ENCODE results near the gene TMA7.

DNA sequence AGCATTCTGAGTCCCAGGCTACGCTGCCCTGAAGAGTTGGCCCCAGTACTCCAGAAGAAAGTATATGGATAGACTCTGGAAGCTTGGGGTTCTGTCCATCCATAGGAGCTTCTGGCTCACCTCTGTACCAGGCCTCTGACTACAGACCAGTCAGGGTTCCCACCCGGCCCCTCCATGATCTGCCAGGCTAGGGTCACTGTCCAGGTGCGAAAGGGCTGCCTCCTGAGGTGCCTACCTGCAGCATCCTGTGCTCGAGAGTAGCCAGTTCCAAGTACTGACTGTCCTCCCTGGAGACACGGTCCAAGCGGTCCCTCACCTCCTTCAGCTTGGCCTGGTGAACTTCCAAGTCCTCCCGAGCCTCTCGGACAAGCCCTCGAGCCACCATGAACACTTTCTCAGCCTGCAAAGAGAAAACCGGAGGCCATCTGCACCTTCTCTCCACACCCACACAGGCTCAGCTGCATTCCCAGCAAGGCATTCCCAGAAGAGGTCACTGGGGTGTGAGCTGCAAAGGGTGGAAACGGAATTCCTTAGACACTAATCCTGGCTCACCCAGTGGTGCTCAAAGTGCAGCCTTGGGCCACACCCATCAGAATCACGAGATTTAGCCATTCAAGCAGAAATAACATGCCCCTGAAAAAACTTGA, 6.5 kb upstream of the TMA7 start:
- TF ChIP-seq YY1 (IDR thresholded peaks at IDR 0.05; ENCODE audit: insufficient read depth, insufficient read length) (no peak), SUZ12 (IDR thresholded peaks at IDR 0.05; ENCODE audit: extremely low read depth, insufficient read depth, insufficient read length) (no peak)
